ENCODE data around the gene GPA33. TPM values are rescaled to one million over a fixed set of nuclear protein-coding genes. Genes with fewer than 3 reads are reported as not detected.

The GPA33 gene
- total RNA-seq, 1 donor = not detected

GRCh38 chr1:167089939-167090313 is 251 bp downstream of the GPA33 start:
- no peak overlapping the region for H3K4me3 ChIP-seq (ENCODE audit: low read depth, low read length)
- TF ChIP-seq CTCF (IDR thresholded peaks at IDR 0.05; ENCODE audit: insufficient read depth, low read depth, low read length) = no peak
- DNase-seq (ENCODE audit: low read depth) = no peak

- DNase-seq (ENCODE audit: low read depth) = no peak
- no peak for TF ChIP-seq CTCF (IDR thresholded peaks at IDR 0.05; ENCODE audit: insufficient read depth, low read depth, low read length)
These were observed 1.3 kb downstream of the GPA33 start for GRCh38 chr1:167088746-167089417.

GRCh38 chr1:167086768-167087167 is 3.4 kb downstream of the GPA33 start:
- no peak overlapping the region for H3K4me3 ChIP-seq (ENCODE audit: low read depth, low read length)
- no peak for DNase-seq (ENCODE audit: low read depth)
- no peak for TF ChIP-seq CTCF (IDR thresholded peaks at IDR 0.05; ENCODE audit: insufficient read depth, low read depth, low read length)

More at GRCh38 chr1:167088746-167089417, 1.3 kb downstream of the GPA33 start:
- no peak overlapping the region for H3K4me3 ChIP-seq (ENCODE audit: low read depth, low read length)

GRCh38 chr1:167086033-167086432 is 4.1 kb downstream of the GPA33 start:
- DNase-seq (ENCODE audit: low read depth) = no peak
- TF ChIP-seq CTCF (IDR thresholded peaks at IDR 0.05; ENCODE audit: insufficient read depth, low read depth, low read length) = no peak
- no peak overlapping the region for H3K4me3 ChIP-seq (ENCODE audit: low read depth, low read length)

GRCh38 chr1:167084757-167085156 is 5.4 kb downstream of the GPA33 start:
- TF ChIP-seq CTCF (IDR thresholded peaks at IDR 0.05; ENCODE audit: insufficient read depth, low read depth, low read length) = no peak
- no peak for DNase-seq (ENCODE audit: low read depth)
- no peak overlapping the region for H3K4me3 ChIP-seq (ENCODE audit: low read depth, low read length)

- no peak for TF ChIP-seq CTCF (IDR thresholded peaks at IDR 0.05; ENCODE audit: insufficient read depth, low read depth, low read length)
- no peak for DNase-seq (ENCODE audit: low read depth)
- no peak overlapping the region for H3K4me3 ChIP-seq (ENCODE audit: low read depth, low read length)
These were observed 6.3 kb downstream of the GPA33 start for GRCh38 chr1:167083871-167084270.

Measured in fibroblast of villous mesenchyme (primary cell).